Activated naive CD8-positive, alpha-beta T cell treated with anti-CD3 and anti-CD28 coated beads, Interleukin-2, amount 50 U/mL, for 16 hours (primary cell): Measurements from ENCODE around the gene SDK2.

Experiments used
- DNase-seq: peaks from one replicate; pipeline ENCODE4 v3.0.0-alpha.2; 2020; ENCODE audit warnings: low read depth, low spot score

The SDK2 gene

GRCh38 chr17:73307130-73307529 lies 337.1 kb downstream of the SDK2 start:
- no peak for DNase-seq

- no peak for DNase-seq
These were observed 338.1 kb downstream of the SDK2 start for GRCh38 chr17:73305845-73306836.

DNA sequence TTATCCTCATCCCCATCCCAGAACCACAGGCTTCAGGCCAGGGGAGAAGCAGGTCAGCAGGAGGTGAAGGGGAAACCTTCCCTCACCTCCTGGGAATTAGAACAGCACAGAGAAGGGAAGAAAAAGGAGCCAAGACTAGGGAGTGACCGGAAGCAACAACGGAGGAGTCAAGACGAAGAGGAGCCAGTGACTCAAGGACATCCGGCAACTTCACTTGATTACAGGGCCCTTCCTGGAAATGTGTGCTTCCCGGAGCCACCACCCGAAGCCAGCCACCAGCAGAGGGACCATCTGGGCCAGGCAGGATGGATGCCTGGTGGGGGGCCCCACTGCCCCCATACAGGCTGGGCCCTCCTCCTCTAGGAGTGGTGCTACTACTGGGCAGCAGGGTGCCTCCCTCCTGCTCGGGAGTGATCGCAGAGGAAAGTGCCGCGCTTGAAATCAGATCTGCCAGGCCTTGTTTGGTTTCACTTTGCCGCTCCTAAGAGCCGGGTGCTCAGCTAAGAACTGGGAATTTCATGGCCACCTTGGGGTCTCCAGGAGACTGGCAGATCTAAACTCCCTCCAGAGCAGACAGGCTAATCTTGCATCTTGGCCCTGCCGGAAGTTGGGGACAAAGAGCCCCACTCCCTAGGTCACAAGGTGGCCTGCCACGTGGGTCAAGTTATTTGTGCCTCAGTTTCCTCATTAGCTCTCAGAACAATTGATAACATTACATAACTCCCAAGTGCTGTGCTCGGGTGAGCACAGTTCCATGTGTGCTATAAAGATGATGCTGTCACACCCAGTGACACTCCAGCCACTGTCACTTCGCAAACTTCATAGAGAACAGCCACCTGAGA lies 339.1 kb downstream of the SDK2 start:
- DNase-seq, result no peak

DNA sequence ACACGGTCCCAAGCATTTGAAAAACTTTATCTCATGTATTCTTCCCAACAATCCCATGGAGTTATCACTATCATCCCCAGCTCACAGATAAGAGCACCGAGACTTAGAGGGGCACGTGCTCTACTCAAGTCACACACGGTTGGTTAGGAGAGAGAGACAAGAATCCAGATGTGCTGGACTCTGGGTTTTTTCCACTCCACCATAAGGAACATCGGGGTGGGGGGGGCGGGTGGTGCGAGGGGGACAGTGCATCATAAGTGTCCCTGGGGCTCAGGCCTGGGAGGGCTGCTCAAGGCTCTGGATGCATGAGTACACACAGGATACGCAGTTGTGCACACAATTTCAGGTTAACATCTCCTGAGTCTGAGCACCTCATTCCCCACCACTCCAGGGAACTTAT lies 339.8 kb downstream of the SDK2 start:
- no peak for DNase-seq

DNA sequence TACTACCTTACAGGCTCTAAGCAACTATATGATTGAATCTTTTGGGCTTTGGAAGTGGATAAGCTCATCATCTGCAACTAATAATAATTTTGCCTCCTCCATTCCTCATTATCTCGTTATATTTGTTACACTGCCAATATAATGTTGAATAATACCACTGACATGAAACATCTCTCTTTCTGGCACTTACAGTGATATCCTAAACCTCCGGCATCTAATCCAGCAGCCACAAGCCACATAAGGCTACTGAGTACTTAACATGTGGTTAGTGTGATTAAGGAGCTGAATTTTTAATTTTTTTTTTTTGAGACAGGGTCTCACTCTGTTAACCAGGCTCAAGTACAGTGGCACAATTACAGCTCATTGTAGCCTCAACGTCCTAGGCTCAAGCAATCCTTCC lies 342.1 kb downstream of the SDK2 start:
- DNase-seq, result no peak

DNA sequence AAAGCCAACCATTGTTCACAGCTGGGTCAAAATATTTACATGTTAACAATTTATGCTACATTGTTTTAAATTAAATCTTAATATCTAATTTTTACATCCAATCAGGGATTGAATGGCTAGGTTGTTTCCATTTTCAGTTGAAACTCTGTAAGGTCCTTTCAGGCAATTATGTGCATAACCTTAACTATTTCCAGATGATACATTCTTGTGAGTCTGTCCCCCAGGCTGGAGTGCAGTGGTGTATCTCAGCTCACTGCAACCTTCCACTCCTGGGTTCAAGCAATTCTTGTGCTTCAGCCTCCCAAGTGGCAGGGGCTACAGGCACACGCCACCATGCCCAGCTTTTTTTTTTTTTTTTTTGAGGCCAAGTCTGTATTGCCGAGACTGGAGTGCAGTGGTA lies 342.9 kb downstream of the SDK2 start:
- no peak for DNase-seq

DNA sequence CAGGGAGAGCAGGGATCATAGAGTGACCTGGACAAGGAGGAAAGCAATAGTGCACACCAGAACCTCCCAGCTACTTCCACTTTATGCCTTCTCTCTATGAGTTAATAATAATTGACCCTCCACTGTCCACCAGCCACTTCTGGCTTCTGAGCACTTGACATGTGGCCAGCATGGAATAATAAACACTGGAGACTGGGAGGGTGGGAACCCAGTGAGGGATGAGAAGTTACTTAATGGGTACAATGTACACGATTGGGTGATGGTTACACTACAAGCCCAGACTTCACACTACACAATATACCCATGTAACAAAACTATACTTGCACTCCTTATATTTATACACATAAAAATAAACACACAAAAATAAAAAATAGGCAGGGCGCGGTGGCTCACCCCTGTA lies 343.9 kb downstream of the SDK2 start:
- no peak for DNase-seq

DNA sequence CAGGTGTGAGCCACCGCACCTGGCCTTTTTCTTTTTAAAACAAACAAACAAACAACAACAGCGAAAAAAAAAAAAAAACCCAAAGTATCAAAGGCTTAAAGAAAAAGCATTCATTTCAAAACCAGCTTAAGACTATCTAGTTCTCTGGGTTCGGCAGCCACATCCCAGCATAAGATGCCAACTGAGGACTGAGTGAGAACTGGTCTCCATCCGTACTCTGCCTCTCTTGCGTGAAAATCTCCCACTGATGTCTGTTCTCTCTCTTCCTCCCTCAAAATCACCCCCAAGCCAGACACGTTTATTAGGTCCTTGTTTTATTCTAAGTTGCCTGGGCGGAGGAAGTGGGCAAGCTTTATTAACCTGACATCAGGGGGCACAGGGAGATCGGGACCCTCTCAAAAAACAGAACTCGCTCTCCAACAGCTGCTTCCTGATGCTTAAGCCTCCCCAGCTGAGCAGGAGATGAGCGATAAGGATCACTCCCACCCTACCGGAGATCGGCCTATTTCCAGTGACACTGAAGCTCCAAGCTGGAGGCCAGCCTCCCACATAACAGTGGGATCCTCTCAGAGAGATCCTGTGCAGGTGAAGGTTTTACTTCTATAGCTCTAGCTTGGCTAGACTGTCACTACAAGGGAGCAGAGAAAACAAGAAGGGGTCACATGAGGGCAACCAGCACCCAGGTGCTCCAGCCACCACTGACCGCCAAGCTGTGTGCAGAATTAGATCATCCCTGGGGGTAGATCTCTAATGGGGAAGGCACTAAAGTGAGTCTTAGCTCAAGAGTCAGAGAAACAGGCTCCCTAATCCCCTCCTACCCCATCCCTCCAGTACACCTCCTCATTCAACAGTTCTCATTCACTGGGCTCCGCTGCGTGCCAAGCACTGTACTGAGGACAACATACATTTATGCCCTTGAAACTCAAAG lies 346.0 kb downstream of the SDK2 start:
- no peak for DNase-seq

GRCh38 chr17:73293480-73293911 lies 350.7 kb downstream of the SDK2 start:
- DNase-seq, result no peak

DNA sequence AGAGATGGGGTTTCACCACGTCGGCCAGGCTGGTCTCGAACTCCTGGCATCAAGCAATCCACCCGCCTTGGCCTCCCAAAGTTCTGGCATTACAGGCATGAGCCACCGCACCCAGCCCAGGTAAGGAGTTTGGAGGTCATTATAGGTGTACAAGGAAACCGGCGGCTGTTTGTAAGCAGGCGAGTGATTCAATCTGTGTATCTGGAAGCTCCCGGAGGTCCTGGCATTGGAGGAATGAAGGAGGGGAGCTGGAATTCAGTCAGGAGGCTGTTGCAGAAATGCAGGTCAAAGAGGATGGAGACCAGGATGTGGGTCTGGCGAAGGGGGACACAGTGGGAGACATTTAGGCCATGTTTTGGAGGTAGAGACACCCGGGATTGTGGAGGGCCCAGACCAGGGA lies 351.2 kb downstream of the SDK2 start:
- no peak for DNase-seq

DNA sequence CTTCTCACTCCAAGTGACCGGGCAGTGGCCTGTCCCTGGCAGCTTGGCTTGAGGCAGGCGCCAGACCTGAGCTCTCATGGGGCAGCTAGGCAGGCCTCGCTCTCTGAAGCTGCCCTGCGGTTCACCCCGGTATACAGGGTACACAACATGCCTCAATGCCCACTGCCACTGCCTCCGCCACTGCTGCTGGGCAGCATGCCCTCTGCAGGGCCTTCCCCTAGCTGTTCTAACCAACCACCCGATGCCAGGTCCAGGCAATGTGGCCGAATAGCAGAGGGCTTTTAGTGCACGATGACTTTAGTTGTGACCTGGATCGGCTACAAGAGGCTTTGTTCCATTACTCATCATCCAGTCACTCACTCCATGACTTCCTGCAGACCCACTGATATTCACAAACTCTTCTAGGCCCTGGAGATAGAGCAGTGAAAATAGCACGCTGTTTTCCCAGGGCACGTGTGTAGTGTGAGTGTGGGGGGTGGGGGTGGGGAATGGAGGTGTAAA lies 352.2 kb downstream of the SDK2 start:
- DNase-seq, result no peak

DNA sequence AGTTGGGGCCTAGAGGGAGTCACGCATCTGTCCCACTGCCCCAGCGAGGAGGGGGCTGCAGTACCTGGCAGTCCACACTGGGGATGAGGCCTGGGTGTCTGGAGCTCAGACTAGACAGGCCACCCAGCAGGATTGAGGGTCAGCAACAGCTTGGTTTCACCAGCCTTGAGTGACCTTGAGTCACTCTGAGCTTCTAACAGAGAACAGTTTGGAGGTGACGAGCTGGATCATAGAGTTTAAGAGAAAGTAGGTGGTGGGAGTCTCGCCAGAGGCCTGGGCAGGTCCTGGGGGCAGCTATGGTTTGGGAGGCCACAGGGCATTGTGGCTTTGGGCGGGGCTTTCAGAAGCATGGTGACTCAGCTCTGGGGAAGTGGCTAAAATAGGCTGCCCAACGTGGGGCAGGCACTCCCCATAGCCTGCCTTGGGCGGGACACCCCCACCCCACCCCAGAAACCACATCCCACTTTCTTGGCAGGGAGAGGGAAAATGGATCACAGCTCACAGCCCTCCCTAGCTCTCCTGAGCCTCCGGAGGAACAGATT lies 352.9 kb downstream of the SDK2 start:
- no peak for DNase-seq

DNA sequence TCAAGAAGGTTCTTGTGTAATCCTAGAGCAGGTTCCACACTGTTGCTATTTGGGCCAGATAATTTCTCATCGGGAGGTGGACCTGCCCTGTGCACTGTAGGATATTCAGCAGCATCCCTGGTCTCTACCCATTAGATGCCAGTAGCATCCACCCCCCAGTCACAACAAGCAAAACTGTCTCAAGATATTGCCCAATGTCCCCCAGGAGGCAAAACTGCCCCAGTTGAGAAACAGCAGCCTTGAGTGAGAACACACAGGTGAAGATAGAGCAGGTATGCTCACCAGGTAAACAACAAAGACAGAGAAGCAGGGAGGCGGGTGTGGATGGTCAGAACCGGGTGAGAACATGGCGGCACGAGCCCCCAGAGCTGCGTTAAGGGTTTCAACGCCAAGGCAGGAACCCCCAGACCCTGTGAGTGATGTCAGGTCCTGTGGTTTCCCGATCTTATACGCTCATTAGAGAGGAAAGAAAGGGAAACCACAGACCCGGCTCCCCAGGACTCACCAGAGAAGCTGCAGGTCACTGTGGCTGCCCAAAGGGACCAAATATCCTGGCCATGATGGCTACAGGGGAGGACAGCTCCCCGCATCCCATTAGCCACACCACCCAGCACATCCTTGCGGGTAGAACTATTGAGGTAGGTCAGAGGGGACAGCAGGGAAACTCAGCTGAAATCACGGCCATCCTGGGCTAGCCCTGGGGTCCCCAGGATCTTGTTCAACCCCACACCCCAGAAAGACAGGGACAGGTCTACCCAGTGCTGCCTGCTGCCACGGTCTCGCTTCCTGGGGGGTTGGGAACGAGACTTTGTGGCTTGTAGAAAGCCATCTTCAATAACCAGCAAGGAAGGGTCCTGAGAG lies 353.6 kb downstream of the SDK2 start:
- no peak for DNase-seq

DNA sequence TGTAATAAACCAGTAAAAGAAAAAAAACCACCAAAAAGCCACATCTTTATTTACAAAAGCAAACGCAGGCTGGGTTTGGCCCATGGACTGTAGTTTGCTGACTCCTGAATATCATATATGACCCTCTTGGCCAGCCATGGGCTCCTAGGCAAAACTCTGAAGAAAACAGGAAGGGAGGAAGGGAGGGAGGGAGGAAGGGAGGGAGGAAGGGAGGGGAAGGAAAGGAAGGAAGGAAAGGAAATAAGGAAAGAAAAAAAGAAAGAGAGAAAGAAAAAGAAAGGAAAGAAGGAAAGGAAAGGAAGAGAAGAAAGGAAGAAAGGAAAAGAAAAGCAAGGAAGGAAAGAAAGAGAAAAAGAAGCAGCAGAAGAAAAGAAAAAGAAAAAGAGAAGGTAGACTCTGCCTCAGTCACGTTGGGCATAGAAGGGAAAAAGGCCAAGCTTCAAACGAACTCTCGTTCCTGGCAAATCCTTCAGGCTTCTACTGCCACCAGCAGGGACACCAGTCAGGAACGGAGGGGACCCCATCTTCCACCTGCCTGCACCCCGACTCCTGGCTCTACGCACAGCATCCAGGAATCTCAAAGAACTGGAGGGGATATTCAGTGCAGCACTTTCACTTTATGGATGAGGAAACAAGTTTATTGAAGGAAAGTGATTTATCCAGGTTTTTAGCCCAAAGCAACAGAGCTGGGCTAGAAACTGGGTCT lies 354.5 kb downstream of the SDK2 start:
- DNase-seq, result no peak

DNA sequence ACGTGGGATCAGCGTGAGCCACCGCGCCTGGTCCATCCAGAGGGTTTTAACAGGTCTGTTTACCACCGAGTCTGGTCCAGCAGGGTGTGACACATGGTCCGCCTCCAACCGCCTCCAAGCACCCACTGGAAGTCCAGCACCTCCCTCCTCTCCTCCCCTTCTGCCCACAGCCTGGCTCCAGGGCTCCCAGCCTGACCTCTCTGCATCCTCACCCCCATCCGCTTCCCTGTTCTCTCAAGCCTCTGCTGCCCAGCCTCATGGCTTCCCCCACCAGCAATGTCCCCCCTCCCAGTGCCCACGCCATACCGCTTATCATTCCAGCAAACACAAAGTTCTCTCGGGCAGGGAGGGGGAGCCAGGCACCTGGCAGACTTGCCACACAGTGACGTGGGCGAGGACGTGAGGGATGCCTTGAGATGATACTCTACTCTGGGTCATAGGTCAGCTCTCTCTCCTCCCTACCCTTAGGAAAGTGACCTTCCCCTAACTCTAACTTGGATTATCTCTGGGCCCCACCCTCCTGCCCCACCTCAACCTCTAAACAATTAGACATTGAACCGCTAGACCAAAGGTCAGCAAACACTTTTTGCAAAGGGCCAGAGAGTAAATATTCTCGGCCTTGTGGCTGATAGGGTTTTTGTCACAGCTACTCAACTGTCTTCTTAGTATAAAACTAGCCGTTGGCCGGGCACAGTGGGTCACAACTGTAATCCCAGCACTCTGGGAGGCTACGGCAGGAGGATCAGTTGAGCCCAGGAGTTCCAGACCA lies 355.5 kb downstream of the SDK2 start:
- DNase-seq, result no peak

GRCh38 chr17:73286863-73287296 lies 357.4 kb downstream of the SDK2 start:
- DNase-seq, result no peak

- DNase-seq, result no peak
These were observed 358.1 kb downstream of the SDK2 start for GRCh38 chr17:73285916-73286862.

GRCh38 chr17:73285603-73285908 lies 358.7 kb downstream of the SDK2 start:
- DNase-seq, result no peak
